ENCODE measurements around the gene CD46. TPM values are rescaled to one million over a fixed set of nuclear protein-coding genes. Genes with fewer than 3 reads are reported as not detected.

The CD46 gene
- total RNA-seq, 2 donors from 2014 or later: 88.2 to 122 TPM

DNA sequence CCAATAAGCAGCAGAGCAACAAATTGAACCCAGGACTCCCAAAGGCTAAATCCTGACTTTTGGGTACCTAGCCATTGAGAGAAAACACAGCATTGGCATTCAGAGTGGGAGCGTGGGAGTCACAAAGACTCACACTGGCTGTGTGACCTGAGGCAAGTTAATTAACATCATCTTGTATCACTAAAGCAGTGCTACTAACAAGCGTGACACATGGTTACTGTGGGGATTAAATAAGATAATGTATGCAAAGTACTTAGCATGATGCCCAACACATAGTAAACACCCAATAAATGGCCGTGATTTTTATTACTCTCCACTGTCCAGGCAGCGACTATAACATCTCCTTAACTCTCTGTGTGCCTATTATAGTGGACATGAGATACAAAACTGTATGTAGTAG is 85.8 kb downstream of the CD46 start:
- H3K27me3 Mint-ChIP-seq: no peaks in the 10 kb centered on the region
- H3K4me1 Mint-ChIP-seq (ENCODE audit: low read depth in 2 of 2): peaks cover 50 to 58% of the 10 kb centered on the region in 2 donors
- DNase-seq (ENCODE audit: low spot score) (no peak), ATAC-seq (no peak)
- H3K4me3 Mint-ChIP-seq: no peak overlapping the region
- peaks cover 4% of the 10 kb centered on the region for H3K36me3 Mint-ChIP-seq
- H3K9me3 Mint-ChIP-seq: no peaks in the 10 kb centered on the region
- peak overlapping the region; percentile 38 to 59 for H3K27ac Mint-ChIP-seq

DNA sequence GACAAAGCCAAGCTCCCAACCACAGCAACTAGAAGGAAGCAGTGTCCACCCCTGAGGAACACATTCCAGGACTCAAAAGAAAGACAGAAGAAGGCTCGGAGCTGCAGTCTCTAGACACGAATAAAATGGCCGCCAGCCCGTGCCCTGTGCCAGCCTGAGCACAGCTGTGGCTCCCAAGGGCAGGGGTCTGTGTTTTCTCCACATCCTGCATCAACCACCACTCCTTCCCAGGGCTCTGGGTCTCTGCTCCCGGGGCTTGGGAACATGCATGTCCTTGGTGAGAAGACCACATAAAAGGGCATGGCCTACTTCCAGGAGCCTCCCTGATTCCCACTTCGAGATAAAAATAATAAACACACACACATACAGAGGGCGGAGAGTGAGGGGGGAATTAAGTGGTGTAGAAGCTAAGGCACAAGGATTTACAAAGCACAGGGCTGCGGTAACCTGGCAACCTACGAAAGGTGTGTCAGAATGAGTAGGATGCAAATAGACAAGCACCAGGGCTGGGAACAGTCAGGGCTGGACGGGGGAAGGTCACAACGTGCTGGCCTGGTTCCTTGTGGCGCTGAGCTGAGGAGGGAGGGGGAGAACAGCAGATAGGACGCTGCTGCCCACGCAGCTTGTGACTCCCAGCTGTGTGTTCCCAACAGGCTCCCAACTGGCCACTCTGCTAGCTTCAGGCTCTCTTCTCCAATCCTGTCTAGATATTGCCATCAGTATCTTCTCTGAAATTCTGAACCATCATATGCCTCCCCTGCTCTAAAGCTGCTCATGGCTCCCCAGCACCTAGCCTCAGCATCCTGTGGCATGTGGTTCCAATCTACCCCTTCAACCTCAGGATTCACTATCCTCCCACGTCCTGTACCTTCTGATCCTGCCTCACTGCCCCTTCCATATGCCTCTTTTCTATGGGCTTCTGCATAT is 86.6 kb downstream of the CD46 start:
- H3K36me3 Mint-ChIP-seq: peaks cover 4% of the 10 kb centered on the region
- H3K27me3 Mint-ChIP-seq: no peaks in the 10 kb centered on the region
- no peak for DNase-seq (ENCODE audit: low spot score)
- H3K4me1 Mint-ChIP-seq (ENCODE audit: low read depth in 2 of 2): peaks cover 50 to 58% of the 10 kb centered on the region in 2 donors
- peak; percentile 5 to 45 for ATAC-seq
- H3K4me3 Mint-ChIP-seq: peak overlapping the region; percentile 19
- H3K9me3 Mint-ChIP-seq: no peaks in the 10 kb centered on the region
- peak overlapping the region; percentile 34 to 59 for H3K27ac Mint-ChIP-seq

DNA sequence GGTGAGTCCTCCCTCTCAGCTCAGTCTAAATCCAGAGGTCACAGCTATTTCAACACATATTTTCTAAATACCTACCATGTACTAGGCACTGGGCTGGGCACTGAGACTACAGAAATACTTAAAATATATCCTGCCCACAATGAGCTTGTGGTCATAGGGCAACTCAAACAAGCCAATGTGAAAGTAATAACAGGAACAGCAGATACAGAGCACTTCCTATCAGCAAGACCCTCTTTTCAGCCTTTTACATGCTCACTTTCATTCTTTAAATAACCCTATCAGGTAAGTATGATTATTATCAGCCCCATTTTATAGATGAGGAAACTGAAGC is 87.2 kb downstream of the CD46 start:
- DNase-seq (ENCODE audit: low spot score): no peak
- ATAC-seq: peak in 1 of 2 donors; percentile 57
- Mint-ChIP-seq H3K36me3 (peaks cover 4% of the 10 kb centered on the region), H3K27me3 (no peaks in the 10 kb centered on the region), H3K4me3 (peak overlapping the region; percentile 19), H3K27ac (peak overlapping the region; percentile 34 to 59), H3K4me1 (ENCODE audit: low read depth in 2 of 2) (peaks cover 52 to 60% of the 10 kb centered on the region in 2 donors), H3K9me3 (no peaks in the 10 kb centered on the region)

DNA sequence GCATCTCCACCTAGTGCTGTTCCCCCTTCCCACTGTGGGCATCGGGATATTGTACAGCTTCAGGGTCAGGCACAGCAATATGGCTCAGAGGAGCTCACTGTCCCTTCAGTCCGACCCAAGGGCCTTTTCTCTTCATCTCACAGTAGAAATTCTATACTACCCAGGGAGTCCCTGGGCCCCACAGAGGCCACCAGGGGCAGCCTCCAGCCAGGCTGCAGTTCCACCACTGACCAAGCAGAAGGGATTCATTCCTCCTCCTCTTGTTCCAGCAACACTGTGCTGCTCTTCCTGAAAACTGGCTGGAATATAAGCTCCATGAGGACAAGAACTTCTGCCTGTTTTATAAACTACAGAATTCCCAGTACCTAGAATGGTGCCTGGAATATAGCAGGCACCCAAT is 88.5 kb downstream of the CD46 start:
- H3K4me1 Mint-ChIP-seq (ENCODE audit: low read depth in 2 of 2): peaks cover 52 to 60% of the 10 kb centered on the region in 2 donors
- H3K36me3 Mint-ChIP-seq: peaks cover 4% of the 10 kb centered on the region
- DNase-seq (ENCODE audit: low spot score) (no peak), ATAC-seq (no peak)
- H3K9me3 Mint-ChIP-seq: no peaks in the 10 kb centered on the region
- no peak overlapping the region for H3K4me3 Mint-ChIP-seq
- no peak overlapping the region for H3K27ac Mint-ChIP-seq
- no peaks in the 10 kb centered on the region for H3K27me3 Mint-ChIP-seq

DNA sequence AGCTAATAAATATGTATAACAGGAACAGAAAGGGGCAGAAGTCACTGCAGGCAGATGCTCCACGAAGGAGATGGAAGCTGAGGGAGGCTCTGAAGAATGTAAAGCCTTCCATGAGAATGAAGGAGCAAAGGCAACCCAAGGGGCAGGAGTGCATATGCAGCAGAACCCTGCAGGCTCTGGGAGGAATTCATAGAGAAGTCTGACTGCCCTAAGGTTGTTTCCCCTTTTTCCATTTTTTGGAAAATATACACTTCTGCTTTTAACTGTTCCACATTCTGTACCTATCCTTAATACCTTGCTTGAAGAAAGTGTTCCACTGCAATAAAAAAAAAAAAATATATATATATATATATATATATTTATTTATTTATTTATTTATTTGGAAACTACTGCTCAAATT is 89.4 kb downstream of the CD46 start:
- Mint-ChIP-seq H3K27me3 (no peaks in the 10 kb centered on the region), H3K36me3 (peaks cover 4% of the 10 kb centered on the region), H3K9me3 (no peaks in the 10 kb centered on the region), H3K4me3 (no peak overlapping the region), H3K27ac (no peak overlapping the region), H3K4me1 (ENCODE audit: low read depth in 2 of 2) (peaks cover 54 to 62% of the 10 kb centered on the region in 2 donors)
- DNase-seq (ENCODE audit: low spot score) (no peak), ATAC-seq (no peak)

DNA sequence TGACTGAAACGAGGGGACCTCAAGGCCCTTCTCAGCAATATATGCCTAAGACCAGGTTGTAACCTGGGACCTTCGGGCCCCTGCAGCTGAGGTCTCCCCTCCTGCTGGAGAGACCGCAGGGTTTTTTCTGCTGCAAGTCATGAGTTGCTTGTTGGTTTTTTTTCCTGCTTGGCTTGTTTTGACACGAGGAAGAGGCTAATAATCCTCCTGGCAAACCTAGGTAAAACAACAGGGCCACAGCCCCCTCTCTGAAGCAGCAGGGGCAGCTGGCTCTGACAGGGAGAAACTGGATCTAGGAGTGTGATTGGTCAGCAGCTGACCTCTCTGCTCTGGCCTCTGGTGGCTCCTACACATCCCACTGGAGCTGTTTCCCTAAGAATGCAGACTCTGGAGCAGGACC is 90.0 kb downstream of the CD46 start:
- peaks cover 4% of the 10 kb centered on the region for H3K36me3 Mint-ChIP-seq
- DNase-seq (ENCODE audit: low spot score): no peak
- H3K9me3 Mint-ChIP-seq: no peaks in the 10 kb centered on the region
- H3K4me3 Mint-ChIP-seq: no peak overlapping the region
- ATAC-seq: no peak
- no peak overlapping the region for H3K27ac Mint-ChIP-seq
- H3K27me3 Mint-ChIP-seq: no peaks in the 10 kb centered on the region
- peaks cover 53 to 58% of the 10 kb centered on the region in 2 donors for H3K4me1 Mint-ChIP-seq (ENCODE audit: low read depth in 2 of 2)

DNA sequence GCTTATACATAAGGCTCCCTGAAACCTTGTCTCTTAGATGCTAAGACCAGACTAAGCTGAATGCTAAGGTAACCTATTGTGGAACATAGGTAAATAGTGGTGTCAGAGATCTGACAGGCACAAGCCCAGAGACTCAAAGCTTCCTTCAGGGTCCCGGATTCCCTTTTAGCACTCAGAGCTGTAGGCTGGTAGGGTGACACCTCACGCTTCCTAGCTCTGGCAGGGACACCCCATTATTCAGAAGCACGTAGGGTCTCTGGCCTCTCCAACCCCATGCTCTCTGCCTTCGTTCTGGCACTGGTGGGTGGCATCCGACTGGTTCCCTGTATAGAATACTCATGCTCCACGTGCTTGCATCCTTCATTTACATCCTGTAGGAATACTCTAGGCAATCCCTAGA is 90.7 kb downstream of the CD46 start:
- H3K27ac Mint-ChIP-seq: no peak overlapping the region

DNA sequence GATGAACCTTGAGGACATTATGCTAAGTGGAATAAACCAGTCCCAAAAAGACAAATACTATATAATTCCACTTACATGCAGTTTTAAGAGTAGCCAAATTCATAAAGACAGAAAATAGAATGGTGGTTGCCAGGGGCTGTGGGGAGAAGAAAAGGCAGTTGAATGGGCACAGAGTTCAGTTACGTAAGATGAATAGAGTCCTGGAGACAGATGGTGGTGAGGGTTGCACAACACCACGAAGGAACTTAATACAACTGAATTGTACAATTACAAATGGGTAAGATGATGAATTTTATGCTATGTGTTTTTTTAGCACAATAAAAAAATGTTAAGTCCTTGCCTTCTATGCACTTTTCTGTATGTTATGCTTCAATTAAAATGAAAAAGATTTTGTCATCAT is 92.5 kb downstream of the CD46 start:
- no peaks in the 10 kb centered on the region for H3K9me3 Mint-ChIP-seq
- no peaks in the 10 kb centered on the region for H3K27me3 Mint-ChIP-seq
- DNase-seq (ENCODE audit: low spot score) (no peak), ATAC-seq (no peak)
- peak overlapping the region in 1 of 2 donors; percentile 14 for H3K27ac Mint-ChIP-seq
- no peak overlapping the region for H3K4me3 Mint-ChIP-seq
- peaks cover 47 to 53% of the 10 kb centered on the region in 2 donors for H3K4me1 Mint-ChIP-seq (ENCODE audit: low read depth in 2 of 2)
- H3K36me3 Mint-ChIP-seq: no peaks in the 10 kb centered on the region

More for the DNA sequence above, 90.7 kb downstream of the CD46 start:
- Mint-ChIP-seq H3K36me3 (peaks cover 4% of the 10 kb centered on the region), H3K4me3 (no peak overlapping the region), H3K4me1 (ENCODE audit: low read depth in 2 of 2) (peaks cover 47 to 53% of the 10 kb centered on the region in 2 donors), H3K27me3 (no peaks in the 10 kb centered on the region), H3K9me3 (no peaks in the 10 kb centered on the region)
- DNase-seq (ENCODE audit: low spot score) (no peak), ATAC-seq (no peak)

Other genes with a start within 250 kb of the CD46 start
- not detected for gene CR1L, start 106.9 kb upstream of the CD46 start, total RNA-seq
- not detected for gene CD34, start 159.1 kb downstream of the CD46 start, total RNA-seq